Body of pancreas (tissue), 4 donors: ENCODE data around the gene IL1B.

Experiments
- CTCF ChIP-seq, 7 experiments: fragments of 450-650 bp in 4 of 7; fragments of 200-600 bp in 3 of 7; sonication (generic) in 3 of 7; IDR thresholded peaks; one replicate each; pipeline ENCODE4 v1.5.1; 2016 to 2019; ENCODE audit warnings: antibody characterized with exemption in 7 of 7
- POLR2A ChIP-seq, 3 donors: fragments of 450-650 bp; IDR thresholded peaks; one replicate each; pipeline ENCODE4 v1.6.1; 2016; ENCODE audit warnings: antibody characterized with exemption in 3 of 3, mild to moderate bottlenecking in 2 of 3

- TF ChIP-seq POLR2A (IDR thresholded peaks at IDR 0.05) (no peak), CTCF (IDR thresholded peaks at IDR 0.05) (no peak)
These were observed 25.2 kb downstream of the IL1B start for GRCh38 chr2:112811276-112811831.
